ENCODE measurements around the gene SPSB4.

DNA sequence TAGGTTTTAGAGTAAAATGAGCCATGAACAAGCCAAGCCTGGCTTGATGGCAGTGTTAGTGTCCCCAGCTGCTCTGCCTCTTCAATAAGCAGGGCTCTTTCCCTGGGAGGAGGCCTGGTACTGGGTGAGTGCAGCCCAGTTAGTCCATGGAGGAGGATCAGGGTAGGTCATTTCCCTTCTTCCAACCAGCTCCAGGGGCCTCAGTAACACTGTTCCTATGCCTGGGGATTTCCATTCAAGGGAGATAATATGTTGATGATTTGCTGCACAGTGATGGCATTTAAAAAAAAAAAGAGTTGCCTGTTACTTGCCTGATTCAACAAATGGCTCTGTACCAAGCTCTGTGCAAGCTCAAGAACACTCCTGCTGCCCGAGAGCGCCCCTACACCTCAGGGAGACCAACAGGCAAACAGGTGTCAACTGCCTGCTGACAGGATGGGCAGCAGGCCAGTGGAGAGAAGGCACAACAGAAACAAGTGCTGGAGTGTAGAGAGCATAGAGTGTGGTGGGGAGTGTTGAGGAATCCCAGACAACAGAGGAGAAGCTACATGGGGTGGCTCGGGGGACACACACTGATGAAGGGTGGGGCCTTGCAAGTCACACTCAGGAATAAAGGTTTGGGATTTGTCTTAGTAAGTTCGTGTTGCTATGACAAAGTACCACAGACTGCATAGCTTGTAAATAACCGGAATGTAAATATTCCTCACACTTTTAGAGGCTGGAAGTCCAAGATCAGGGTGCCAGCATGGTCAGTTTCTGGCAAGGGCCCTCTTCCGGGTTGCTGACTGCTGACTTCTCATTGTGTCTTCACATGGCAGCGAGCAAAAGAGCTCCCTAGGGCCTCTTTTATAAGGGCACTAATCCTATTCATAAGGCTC is 101.9 kb downstream of the SPSB4 start:
- TF ChIP-seq POLR2A (IDR thresholded peaks at IDR 0.05; ENCODE audit: low read depth, low read length) (no peak), TAF1 (IDR thresholded peaks at IDR 0.05; ENCODE audit: borderline replicate concordance, low read depth, low read length) (no peak)
